HG03060 (cell line): ENCODE data around the gene SCGB3A2.

Experiments used
- ATAC-seq: cut with Tn5 transposase; IDR thresholded peaks from one replicate; pipeline ENCODE4 v1.9.1; 2021; ENCODE audit warnings: low read depth, moderate number of reproducible peaks; ENCODE audit not compliant: unreplicated experiment

Gene SCGB3A2, protein sequence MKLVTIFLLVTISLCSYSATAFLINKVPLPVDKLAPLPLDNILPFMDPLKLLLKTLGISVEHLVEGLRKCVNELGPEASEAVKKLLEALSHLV

GRCh38 chr5:147878066-147878759 lies at the start of gene SCGB3A2:
Gene SCGB3A2, plus strand, starts transcription at chr5:147878711. Its CDS starts 93 bp downstream, at chr5:147878804.
- no peak for ATAC-seq

- no peak for ATAC-seq
Measured at GRCh38 chr5:147830035-147830434, 48.5 kb upstream of the SCGB3A2 start.

- ATAC-seq: no peak
Measured at GRCh38 chr5:147831465-147831864, 47.0 kb upstream of the SCGB3A2 start, which contains the start of gene SPINK1. Gene SPINK1, minus strand, starts transcription at chr5:147831671. Its CDS starts 94 bp downstream, at chr5:147831577.

GRCh38 chr5:147832541-147832940 lies 46.0 kb upstream of the SCGB3A2 start:
- ATAC-seq: no peak

DNA sequence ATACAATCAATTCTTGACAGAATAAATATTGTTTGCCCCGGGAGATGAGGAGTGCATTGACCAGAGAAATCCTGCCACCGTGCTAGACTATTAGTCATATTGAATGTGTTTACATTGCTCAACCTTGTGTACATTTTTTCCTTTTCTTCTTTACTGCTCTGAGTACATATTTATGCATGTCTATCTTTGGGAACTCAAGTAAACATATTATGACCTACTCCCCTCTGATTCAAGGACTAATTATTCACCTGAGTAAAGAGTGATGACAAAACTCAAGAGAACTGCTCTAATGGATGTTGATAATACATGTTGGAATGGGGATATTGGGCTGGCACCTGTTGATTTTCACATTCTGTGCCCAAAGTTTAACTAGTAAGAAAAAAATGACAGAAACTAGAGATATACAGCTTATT lies 43.1 kb upstream of the SCGB3A2 start:
- ATAC-seq: no peak

- no peak for ATAC-seq
Measured at GRCh38 chr5:147836439-147836838, 42.1 kb upstream of the SCGB3A2 start.

GRCh38 chr5:147842869-147843268 lies 35.6 kb upstream of the SCGB3A2 start:
- no peak for ATAC-seq

- no peak for ATAC-seq
Measured at GRCh38 chr5:147844846-147845245, 33.7 kb upstream of the SCGB3A2 start.

GRCh38 chr5:147845618-147846017 lies 32.9 kb upstream of the SCGB3A2 start:
- ATAC-seq: no peak

DNA sequence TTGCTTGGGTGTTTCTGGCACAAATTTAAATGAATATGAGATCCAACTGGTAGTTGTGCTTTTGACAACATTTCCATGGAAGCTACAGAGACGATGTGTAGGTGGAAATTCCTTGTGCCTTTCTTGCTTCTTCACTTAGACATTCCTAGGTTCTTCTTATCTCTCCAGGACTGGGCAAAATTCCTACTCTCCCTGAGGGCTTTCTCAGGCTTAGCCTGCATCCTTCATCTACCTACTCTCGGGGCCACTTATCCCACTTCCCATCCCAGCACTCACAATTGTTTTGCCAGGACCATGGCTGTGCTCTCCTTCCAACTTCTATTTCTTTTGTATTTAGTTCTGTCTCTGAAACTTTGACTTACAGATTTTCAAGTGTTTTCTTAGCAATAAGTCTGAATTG lies 29.3 kb upstream of the SCGB3A2 start:
- ATAC-seq: no peak

- no peak for ATAC-seq
Measured at GRCh38 chr5:147851578-147851977, 26.9 kb upstream of the SCGB3A2 start.

GRCh38 chr5:147852365-147852764 lies 26.1 kb upstream of the SCGB3A2 start:
- ATAC-seq: no peak

- no peak for ATAC-seq
Measured at GRCh38 chr5:147853372-147853987, 25.0 kb upstream of the SCGB3A2 start.

GRCh38 chr5:147854331-147854730 lies 24.2 kb upstream of the SCGB3A2 start:
- ATAC-seq: no peak

GRCh38 chr5:147854894-147855773 lies 23.4 kb upstream of the SCGB3A2 start:
- ATAC-seq: no peak

DNA sequence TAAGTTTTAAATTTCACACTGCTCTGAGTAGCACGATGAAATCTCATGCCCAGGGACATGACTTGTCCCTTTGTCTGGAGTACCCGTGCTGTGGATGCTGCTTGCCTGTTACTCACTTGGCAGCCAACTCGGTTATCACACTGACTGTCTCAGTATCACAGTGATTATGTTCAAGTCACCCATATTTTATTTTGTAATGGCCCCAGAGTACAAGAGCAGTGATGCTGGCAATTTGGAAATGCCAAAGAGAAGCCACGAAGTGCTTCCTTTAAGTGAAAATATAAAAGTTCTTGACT lies 22.8 kb upstream of the SCGB3A2 start:
- no peak for ATAC-seq

- no peak for ATAC-seq
Measured at GRCh38 chr5:147856801-147857200, 21.7 kb upstream of the SCGB3A2 start.

DNA sequence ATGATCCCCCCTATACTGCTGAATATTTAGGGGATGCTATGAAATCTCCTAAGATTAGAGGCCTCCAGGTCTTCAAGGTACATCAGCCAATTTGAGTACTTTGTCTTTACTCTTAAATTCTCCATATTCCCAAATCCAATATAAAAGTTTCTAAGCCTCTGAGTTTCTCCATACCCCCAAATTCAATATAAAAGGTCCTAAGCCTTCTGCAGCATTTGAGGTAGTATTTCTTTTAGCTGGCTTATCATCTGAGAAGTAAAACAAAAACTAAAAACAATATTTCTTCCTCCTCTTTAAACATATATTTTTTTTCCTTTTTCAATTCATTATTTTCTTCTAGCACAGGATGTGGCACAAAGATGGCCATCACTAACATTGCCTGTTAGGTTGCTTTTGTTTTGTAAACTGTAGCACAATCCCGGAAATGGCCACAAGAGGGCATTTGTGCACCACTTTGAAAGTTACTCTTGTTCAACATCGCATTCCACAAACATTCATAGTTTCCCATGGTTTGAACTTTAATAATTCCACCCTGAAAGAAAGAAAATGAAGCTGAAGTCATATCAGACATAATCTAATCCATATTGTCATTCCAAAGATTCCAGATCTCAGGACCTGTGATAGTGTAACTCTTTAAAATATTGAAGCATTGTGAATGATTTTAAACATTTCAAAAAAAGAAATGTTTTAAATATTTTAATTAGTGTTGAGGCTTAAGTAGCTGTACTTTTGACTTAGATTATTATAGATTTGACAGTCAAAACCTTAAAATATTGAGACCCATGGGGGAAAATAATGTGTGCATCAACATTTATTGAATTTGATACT lies 21.0 kb upstream of the SCGB3A2 start:
- peak; percentile 73 for ATAC-seq

DNA sequence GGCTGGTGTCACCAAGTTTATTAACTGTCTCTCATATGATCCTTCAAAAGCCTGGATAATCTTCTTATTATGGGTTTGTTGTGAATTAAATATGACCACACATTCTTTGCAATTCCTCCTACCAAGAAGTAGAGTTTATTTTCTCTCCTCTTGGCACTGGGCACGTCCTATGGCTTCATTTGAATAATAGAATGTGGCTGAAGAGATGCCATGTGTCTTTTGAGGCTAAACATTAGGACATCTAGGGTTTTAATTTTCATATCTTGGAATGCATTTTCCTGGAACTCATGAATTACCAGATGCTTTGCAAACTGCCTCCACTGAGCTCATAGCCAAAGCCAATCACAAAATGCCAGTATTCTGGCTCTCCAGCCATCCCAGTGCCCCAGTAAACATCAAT lies 19.9 kb upstream of the SCGB3A2 start:
- ATAC-seq: no peak

DNA sequence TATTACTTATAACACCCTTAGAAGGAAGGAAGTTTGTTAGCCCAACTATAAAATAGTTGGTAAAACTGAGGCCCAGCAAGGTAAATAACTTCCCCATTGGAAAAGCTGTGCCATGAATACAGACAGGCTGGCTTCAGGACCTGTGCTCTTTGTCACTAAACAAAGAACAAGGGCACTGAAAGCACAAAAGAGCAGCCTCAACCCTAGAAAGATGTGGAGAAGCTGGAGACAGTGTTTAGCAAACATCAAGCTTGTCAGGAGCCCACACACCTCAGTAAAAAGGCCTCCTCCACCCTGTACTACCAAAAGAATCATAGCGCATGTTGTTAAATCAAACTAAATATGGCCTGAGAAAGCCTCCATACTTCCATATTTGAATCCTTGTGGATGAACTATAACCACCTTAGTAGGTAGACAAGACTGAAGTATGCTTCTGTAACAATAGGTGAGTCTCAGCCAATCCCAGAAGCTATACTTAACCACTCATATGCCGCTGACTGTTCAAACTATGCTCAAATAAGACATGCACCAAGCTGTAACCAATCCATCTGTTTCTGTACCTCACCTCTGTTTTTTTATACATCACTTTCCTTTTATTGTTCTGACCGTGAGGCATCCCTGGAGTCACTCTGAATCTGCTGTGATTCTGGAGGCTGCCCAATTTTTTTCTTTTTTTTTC lies 18.4 kb upstream of the SCGB3A2 start:
- ATAC-seq: no peak
